HG03135 (cell line): ENCODE measurements around the gene HSD11B2.
"Not testable (repeated sequence)": the region's sequence is repeated elsewhere in the genome, so short reads cannot be mapped to it uniquely, and the experiment has no call there.

Experiments
- ATAC-seq: cut with Tn5 transposase; IDR thresholded peaks from one replicate; pipeline ENCODE4 v1.9.1; 2021; ENCODE audit warnings: mild to moderate bottlenecking, moderate library complexity; ENCODE audit not compliant: unreplicated experiment

The HSD11B2 gene

GRCh38 chr16:67413978-67414911, 16.7 kb upstream of the HSD11B2 start:
- no peak for ATAC-seq

GRCh38 chr16:67415421-67415820, 15.5 kb upstream of the HSD11B2 start:
- not testable (repeated sequence) for ATAC-seq

- peak; percentile 77 for ATAC-seq
Observed at GRCh38 chr16:67415872-67416793, 14.8 kb upstream of the HSD11B2 start, which contains the start of gene ZDHHC1. ZDHHC1 (minus strand) TSS chr16:67416477; CDS start chr16:67407775, 8,702 bp downstream.

GRCh38 chr16:67417333-67418061, 13.4 kb upstream of the HSD11B2 start:
- ATAC-seq = no peak

- ATAC-seq = no peak
Observed at GRCh38 chr16:67419502-67419901, 11.4 kb upstream of the HSD11B2 start.

- no peak for ATAC-seq
Observed at GRCh38 chr16:67419931-67420330, 11.0 kb upstream of the HSD11B2 start.

GRCh38 chr16:67421030-67421429, 9.9 kb upstream of the HSD11B2 start:
- no peak for ATAC-seq

GRCh38 chr16:67423015-67423414, 7.9 kb upstream of the HSD11B2 start:
- no peak for ATAC-seq

- no peak for ATAC-seq
Observed at GRCh38 chr16:67423611-67424260, 7.2 kb upstream of the HSD11B2 start.

GRCh38 chr16:67424261-67424615, 6.7 kb upstream of the HSD11B2 start:
- ATAC-seq = no peak

GRCh38 chr16:67425061-67425460, 5.9 kb upstream of the HSD11B2 start:
- no peak for ATAC-seq

- ATAC-seq = no peak
Observed at GRCh38 chr16:67425580-67425979, 5.3 kb upstream of the HSD11B2 start.

- ATAC-seq = no peak
Observed at GRCh38 chr16:67426022-67426421, 4.9 kb upstream of the HSD11B2 start.

GRCh38 chr16:67426950-67427349, 4.0 kb upstream of the HSD11B2 start:
- ATAC-seq = no peak

- ATAC-seq = no peak
Observed at GRCh38 chr16:67428146-67428731, 2.7 kb upstream of the HSD11B2 start.

GRCh38 chr16:67429053-67429798, 1.7 kb upstream of the HSD11B2 start:
- ATAC-seq = no peak

GRCh38 chr16:67429799-67430503, 970 bp upstream of the HSD11B2 start:
- ATAC-seq = no peak

- no peak for ATAC-seq
Observed at GRCh38 chr16:67430504-67430976, 381 bp upstream of the HSD11B2 start.
